Measurements from ENCODE around the gene RANBP3. TPM values are rescaled to one million over a fixed set of nuclear protein-coding genes. Genes with fewer than 3 reads are reported as not detected.

RANBP3 gene
- total and polyA plus RNA-seq, 4 donors = 33.6 to 67.7 (median 54.9) TPM

DNA sequence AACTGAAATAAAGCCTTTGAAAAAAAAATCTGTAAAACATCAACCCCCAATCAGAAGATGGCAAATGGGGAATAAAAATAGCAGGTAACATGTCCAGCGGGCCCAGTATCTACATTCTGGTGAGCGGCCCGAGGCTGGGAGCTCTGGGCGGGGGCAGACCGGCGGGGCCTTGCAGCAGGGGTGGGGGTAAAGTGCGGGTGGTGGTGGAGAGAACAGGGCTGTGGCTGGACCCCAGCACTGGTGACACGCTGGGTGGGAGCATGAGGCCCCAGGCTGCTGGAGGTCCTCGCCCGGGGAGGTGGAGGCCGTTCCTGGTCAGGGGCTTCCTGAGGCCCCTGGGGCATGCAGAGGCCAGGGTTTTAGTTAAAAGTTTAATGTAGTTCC is 62.2 kb downstream of the RANBP3 start:
- TF ChIP-seq, protein P1, sequence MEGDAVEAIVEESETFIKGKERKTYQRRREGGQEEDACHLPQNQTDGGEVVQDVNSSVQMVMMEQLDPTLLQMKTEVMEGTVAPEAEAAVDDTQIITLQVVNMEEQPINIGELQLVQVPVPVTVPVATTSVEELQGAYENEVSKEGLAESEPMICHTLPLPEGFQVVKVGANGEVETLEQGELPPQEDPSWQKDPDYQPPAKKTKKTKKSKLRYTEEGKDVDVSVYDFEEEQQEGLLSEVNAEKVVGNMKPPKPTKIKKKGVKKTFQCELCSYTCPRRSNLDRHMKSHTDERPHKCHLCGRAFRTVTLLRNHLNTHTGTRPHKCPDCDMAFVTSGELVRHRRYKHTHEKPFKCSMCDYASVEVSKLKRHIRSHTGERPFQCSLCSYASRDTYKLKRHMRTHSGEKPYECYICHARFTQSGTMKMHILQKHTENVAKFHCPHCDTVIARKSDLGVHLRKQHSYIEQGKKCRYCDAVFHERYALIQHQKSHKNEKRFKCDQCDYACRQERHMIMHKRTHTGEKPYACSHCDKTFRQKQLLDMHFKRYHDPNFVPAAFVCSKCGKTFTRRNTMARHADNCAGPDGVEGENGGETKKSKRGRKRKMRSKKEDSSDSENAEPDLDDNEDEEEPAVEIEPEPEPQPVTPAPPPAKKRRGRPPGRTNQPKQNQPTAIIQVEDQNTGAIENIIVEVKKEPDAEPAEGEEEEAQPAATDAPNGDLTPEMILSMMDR (IDR thresholded peaks at IDR 0.05; ENCODE audit: control extremely low read depth, extremely low read depth) = no peak
- WGBS, 2 donors = 81 to 93% methylated on average over 11 of the region's 11 CpGs
- Histone ChIP-seq H3K9me3 (ENCODE audit: control insufficient read depth in 4 of 4, insufficient read depth in 3 of 4, low read length in 3 of 4) (no peaks in the 10 kb centered on the region), H3K4me3 (no peak overlapping the region), H3K4me1 (ENCODE audit: control insufficient read depth in 5 of 5, insufficient read depth in 5 of 5, low read length in 5 of 5) (peaks cover 0 to 13% (median 4%) of the 10 kb centered on the region in 5 donors), H3K36me3 (ENCODE audit: control insufficient read depth in 4 of 4, insufficient read depth in 4 of 4, low read length in 4 of 4) (peaks cover 14 to 42% (median 22%) of the 10 kb centered on the region in 4 donors), H3K9ac (ENCODE audit: insufficient read depth in 1 of 2, low read length in 2 of 2) (peak overlapping the region in 1 of 2 donors; percentile 23), H3K27ac (ENCODE audit: low read depth in 1 of 2, low read length in 1 of 2) (no peak overlapping the region), H3K27me3 (ENCODE audit: control insufficient read depth in 3 of 3, insufficient read depth in 3 of 3, low read length in 2 of 3) (no peaks in the 10 kb centered on the region)
- no peak for DNase-seq
- ATAC-seq (ENCODE audit: insufficient read depth, low FRiP score) = no peak

DNA sequence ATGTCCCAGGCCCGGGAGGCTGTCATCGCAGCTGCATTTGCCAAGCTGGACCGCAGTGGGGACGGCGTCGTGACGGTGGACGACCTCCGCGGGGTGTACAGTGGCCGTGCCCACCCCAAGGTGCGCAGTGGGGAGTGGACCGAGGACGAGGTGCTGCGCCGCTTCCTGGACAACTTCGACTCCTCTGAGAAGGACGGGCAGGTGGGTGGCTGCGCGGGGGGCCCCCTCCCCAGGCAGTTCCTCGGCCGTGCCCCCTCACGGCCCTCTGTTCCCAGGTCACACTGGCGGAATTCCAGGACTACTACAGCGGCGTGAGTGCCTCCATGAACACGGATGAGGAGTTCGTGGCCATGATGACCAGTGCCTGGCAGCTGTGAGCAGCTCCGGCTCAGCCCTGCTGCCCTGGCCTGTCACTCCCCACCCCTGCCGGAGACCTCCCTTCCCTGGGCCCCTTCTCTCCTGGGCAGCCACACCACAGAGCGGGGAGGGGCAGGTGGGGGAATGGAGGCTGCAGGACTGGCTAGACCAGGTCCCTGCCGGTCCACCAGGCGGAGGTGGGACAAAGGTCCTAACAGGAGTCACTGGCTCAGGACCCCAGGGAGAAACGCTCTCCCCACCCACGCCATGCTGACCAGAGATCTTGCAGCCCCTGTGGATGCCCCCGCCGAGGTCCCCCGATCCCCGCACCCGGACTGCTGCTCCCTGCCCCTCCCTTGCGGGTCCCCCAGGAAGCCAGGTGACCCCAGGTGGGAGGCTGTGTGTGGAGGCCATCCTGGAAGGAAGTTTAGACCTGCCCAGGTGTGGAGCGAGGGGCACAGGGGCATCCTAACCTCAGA is 62.8 kb downstream of the RANBP3 start:
- Histone ChIP-seq H3K9ac (ENCODE audit: insufficient read depth in 1 of 2, low read length in 2 of 2) (peak overlapping the region in 1 of 2 donors; percentile 23), H3K27me3 (ENCODE audit: control insufficient read depth in 3 of 3, insufficient read depth in 3 of 3, low read length in 2 of 3) (no peaks in the 10 kb centered on the region), H3K27ac (ENCODE audit: low read depth in 1 of 2, low read length in 1 of 2) (no peak overlapping the region), H3K36me3 (ENCODE audit: control insufficient read depth in 4 of 4, insufficient read depth in 4 of 4, low read length in 4 of 4) (peaks cover 12 to 41% (median 21%) of the 10 kb centered on the region in 4 donors), H3K4me1 (ENCODE audit: control insufficient read depth in 5 of 5, insufficient read depth in 5 of 5, low read length in 5 of 5) (peaks cover 0 to 13% (median 4%) of the 10 kb centered on the region in 5 donors), H3K4me3 (no peak overlapping the region), H3K9me3 (ENCODE audit: control insufficient read depth in 4 of 4, insufficient read depth in 3 of 4, low read length in 3 of 4) (no peaks in the 10 kb centered on the region)
- DNase-seq = peak; percentile 50 to 77 (median 73)
- no peak for ATAC-seq (ENCODE audit: insufficient read depth, low FRiP score)
- WGBS, 2 donors = 74 to 90% methylated on average over 42 of the region's 42 CpGs
- TF ChIP-seq, protein P1 (IDR thresholded peaks at IDR 0.05; ENCODE audit: control extremely low read depth, extremely low read depth) = no peak

DNA sequence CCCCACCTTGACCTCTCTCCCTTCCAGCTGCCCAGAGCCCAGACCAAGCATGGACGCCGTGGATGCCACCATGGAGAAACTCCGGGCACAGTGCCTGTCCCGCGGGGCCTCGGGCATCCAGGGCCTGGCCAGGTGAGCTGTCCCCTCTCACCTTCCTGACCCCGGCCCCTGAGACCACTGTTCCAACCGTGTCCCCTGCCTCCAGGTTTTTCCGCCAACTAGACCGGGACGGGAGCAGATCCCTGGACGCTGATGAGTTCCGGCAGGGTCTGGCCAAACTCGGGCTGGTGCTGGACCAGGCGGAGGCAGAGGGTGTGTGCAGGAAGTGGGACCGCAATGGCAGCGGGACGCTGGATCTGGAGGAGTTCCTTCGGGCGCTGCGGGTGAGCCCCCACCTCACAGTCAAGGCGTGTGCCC is 63.6 kb downstream of the RANBP3 start:
- TF ChIP-seq, protein P1 (IDR thresholded peaks at IDR 0.05; ENCODE audit: control extremely low read depth, extremely low read depth) = no peak
- Histone ChIP-seq H3K9me3 (ENCODE audit: control insufficient read depth in 4 of 4, insufficient read depth in 3 of 4, low read length in 3 of 4) (no peaks in the 10 kb centered on the region), H3K9ac (ENCODE audit: insufficient read depth in 1 of 2, low read length in 2 of 2) (no peak overlapping the region), H3K36me3 (ENCODE audit: control insufficient read depth in 4 of 4, insufficient read depth in 4 of 4, low read length in 4 of 4) (peaks cover 8 to 40% (median 19%) of the 10 kb centered on the region in 4 donors), H3K4me1 (ENCODE audit: control insufficient read depth in 5 of 5, insufficient read depth in 5 of 5, low read length in 5 of 5) (peaks cover 0 to 13% (median 4%) of the 10 kb centered on the region in 5 donors), H3K27me3 (ENCODE audit: control insufficient read depth in 3 of 3, insufficient read depth in 3 of 3, low read length in 2 of 3) (no peaks in the 10 kb centered on the region), H3K4me3 (no peak overlapping the region), H3K27ac (ENCODE audit: low read depth in 1 of 2, low read length in 1 of 2) (peak overlapping the region; percentile 22 to 71)
- WGBS, 2 donors = 71 to 84% methylated on average over 22 of the region's 22 CpGs
- no peak for ATAC-seq (ENCODE audit: insufficient read depth, low FRiP score)
- no peak for DNase-seq

Measured in lung (tissue), 12 donors.